Esophagus (tissue), 2 donors: ENCODE measurements around the gene POU2F2. TPM values are rescaled to one million over a fixed set of nuclear protein-coding genes. Genes with fewer than 3 reads are reported as not detected.

ENCODE experiments used
- H3K27ac ChIP-seq, 2 donors: one replicate each; pipeline ENCODE4 v1.5.1; 2013; ENCODE audit warnings: low read depth in 2 of 2, mild to moderate bottlenecking in 2 of 2, inconsistent platforms in 1 of 2, low read length in 1 of 2, moderate library complexity in 1 of 2
- H3K27me3 ChIP-seq, 2 donors: one replicate each; pipeline ENCODE4 v1.6.1; 2013; ENCODE audit warnings: low read length in 2 of 2, control low read depth in 1 of 2, mild to moderate bottlenecking in 1 of 2; ENCODE audit not compliant: insufficient read depth in 2 of 2, control insufficient read depth in 1 of 2
- H3K36me3 ChIP-seq, 2 donors: one replicate each; pipeline ENCODE4 v1.6.1; 2013; ENCODE audit warnings: low read length in 1 of 2; ENCODE audit not compliant: control insufficient read depth in 2 of 2, insufficient read depth in 2 of 2
- H3K4me1 ChIP-seq, 2 donors: one replicate each; pipeline ENCODE4 v1.6.1; 2013; ENCODE audit warnings: low read length in 1 of 2; ENCODE audit not compliant: control insufficient read depth in 2 of 2, insufficient read depth in 2 of 2
- H3K4me3 ChIP-seq, 2 donors: one replicate each; pipeline ENCODE4 v1.5.1; 2013; ENCODE audit warnings: low read length in 2 of 2, mild to moderate bottlenecking in 2 of 2, low read depth in 1 of 2, moderate library complexity in 1 of 2
- H3K9me3 ChIP-seq, 2 donors: one replicate each; pipeline ENCODE4 v1.6.1; 2013; ENCODE audit warnings: mild to moderate bottlenecking in 2 of 2, low read depth in 1 of 2, low read length in 1 of 2, moderate library complexity in 1 of 2; ENCODE audit not compliant: control insufficient read depth in 2 of 2, insufficient read depth in 1 of 2
- WGBS, 2 donors: extraction: QIAGEN DNeasy Blood & Tissue Kit; methylation state at CpG; one replicate each; pipeline ENCODE4 v1.1.7; 2013; 5-methylcytosine and 5-hydroxymethylcytosine counted together
- polyA plus RNA-seq, 2 donors: library from polyadenylated mRNA; stranded (reverse); fragments of 200-250 nt; gene quantifications; one replicate each; pipeline ENCODE4 v1.2.3, GENCODE V29; 2013
- donor health status: healthy with polysubstance abuse.
- donor health status: Bipolar disorder and iron deficiency.

Gene POU2F2
- polyA plus RNA-seq, 2 donors, result 0.39 to 0.79 TPM

DNA sequence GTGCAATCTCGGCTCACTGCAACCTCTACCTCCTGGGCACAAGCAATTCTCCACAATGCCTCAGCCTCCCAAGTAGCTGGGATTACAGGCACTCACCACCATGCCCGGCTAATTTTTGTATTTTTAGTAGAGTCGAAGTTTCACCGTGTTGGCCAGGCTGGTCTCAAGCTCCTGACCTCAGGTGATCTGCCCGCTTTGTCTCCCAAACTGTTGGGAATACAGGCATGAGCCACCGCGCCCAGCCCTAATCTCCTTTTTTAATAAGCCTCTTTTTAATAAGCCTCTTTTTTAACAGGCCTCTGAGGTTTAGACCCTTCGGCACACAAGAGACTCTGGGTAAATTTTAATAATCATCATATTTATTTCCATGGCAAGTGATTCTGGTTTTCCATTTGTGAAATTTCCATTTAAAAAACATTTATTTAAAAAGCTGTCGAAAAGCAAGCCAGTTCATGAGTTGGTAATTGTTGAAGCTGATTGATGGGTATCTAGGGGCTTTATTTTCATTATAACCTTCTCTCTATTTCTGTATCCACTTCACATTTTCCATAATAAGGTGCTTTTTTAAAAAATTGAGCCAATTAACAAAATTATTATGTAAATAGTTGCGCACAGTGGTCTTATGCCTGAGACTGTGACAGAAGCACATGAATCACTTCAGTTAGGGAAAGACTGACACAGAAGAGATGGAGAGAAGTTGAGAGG, 11.8 kb downstream of the POU2F2 start:
- 91% methylated on average over 10 of the region's 10 CpGs for WGBS, 2 donors
- H3K27me3 ChIP-seq, result no peaks in the 10 kb centered on the region
- peaks cover 0 to 3% of the 10 kb centered on the region in 2 donors for H3K4me1 ChIP-seq
- H3K36me3 ChIP-seq, result no peaks in the 10 kb centered on the region
- no peaks in the 10 kb centered on the region for H3K9me3 ChIP-seq
- no peak overlapping the region for H3K4me3 ChIP-seq
- H3K27ac ChIP-seq, result no peak overlapping the region

DNA sequence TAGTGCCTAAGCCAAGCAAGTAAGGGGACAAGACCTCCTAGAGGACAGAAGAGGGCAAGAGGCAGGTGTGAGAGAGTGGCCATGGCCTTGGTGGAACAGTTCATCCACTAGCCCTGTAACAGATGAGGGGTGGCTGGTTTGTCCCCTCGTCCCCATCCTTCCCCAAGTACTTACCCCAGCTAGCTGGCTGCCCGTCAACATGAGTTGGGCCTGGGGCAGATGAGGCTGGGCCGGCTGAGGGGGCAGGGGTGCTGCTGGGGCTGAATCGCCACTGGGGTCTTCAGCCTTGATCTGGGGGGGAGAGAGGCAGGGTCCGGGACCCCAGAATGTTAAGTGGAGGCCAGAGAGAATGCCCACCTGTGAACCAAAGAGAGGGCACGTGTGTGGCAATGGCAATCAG, 15.2 kb downstream of the POU2F2 start:
- WGBS, 2 donors, result 88 to 90% methylated on average over 6 of the region's 6 CpGs
- no peak overlapping the region for H3K4me3 ChIP-seq

DNA sequence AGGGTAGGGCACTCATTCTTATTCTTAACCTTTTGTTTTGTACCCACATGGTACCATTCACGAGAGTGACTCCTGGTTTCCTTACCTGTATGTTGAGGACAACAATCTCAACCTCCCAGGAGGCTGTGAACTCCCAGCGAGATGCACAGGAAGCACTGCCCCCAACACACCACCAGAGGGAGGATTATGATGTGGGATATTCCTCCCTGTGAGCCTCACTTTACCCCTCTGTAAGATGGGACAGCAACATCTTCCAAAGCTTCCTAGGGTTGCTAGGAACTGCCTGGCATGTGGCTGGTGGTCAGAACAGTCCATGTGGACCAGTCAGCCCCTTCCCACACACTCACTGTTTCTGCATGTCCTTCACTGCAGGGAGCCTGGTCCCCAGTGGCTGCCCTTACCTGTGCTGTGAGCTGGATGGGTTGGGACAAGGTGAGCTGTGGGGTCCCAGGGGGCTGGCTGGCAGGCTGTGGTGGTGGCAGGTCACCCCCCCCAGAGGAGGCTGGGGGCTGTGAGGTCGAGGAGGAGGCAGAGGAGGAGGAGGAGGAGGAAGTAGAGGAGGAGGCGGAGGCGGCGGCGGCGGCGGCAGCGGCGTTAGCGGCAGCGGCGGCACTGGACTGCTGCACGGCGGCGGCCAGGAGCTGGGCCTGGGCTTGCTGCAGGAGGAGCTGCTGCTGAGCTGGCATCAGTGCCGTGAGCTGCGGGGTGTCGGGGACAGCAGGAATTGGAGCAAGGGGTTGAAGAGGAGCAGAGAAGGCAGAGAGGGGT, 15.8 kb downstream of the POU2F2 start:
- WGBS, 2 donors, result 90 to 93% methylated on average over 20 of the region's 20 CpGs
- no peaks in the 10 kb centered on the region for H3K36me3 ChIP-seq
- no peak overlapping the region for H3K4me3 ChIP-seq
- no peaks in the 10 kb centered on the region for H3K4me1 ChIP-seq
- no peak overlapping the region for H3K27ac ChIP-seq
- H3K27me3 ChIP-seq, result no peaks in the 10 kb centered on the region
- no peaks in the 10 kb centered on the region for H3K9me3 ChIP-seq

More for the DNA sequence above, 15.2 kb downstream of the POU2F2 start:
- no peaks in the 10 kb centered on the region for H3K4me1 ChIP-seq
- no peaks in the 10 kb centered on the region for H3K27me3 ChIP-seq
- no peaks in the 10 kb centered on the region for H3K9me3 ChIP-seq
- no peak overlapping the region for H3K27ac ChIP-seq
- H3K36me3 ChIP-seq, result no peaks in the 10 kb centered on the region

DNA sequence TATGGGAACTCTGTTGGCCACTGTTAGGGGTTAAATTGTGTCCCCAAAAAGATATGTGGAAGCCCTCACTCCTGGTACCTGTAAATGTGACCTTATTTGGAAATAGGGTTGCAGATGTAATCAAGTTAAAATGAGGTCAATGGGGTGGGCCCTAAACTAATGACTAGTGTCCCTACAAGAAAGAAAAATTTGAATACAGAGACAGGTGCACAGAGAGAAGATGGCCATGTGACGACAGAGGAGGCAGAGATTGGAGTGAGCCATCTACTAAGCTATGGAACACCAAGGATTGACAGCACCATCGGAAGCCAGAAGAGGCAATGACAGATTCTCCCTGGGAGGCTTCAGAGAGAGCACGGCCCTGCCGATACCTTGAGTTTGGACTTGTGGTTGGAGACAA, 16.5 kb downstream of the POU2F2 start:
- Histone ChIP-seq H3K9me3 (no peaks in the 10 kb centered on the region), H3K27ac (no peak overlapping the region)
- 78 to 92% methylated on average over 4 of the region's 4 CpGs for WGBS, 2 donors

DNA sequence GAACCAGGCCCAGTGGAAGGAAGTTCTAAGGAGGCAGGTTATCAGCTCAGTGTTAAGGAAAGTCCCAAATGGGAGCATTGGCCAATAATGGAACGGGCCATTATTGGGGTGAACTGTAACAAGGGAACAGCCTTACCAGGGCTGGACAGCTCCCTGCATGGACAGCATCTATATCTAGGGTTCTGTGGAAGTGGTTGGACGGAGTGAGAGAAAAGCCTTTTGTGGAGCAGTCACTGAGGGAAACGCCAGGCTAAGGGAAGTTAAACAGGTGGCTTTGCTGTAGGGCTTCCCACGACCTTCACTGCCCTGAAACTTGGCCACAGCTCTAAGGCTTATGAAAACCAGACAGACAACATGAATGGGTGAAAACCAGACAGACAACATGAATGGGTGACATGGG, 17.0 kb downstream of the POU2F2 start:
- no peaks in the 10 kb centered on the region for H3K36me3 ChIP-seq
- H3K27ac ChIP-seq, result no peak overlapping the region
- 67 to 68% methylated on average over 4 of the region's 4 CpGs for WGBS, 2 donors
- H3K9me3 ChIP-seq, result no peaks in the 10 kb centered on the region
- H3K27me3 ChIP-seq, result no peaks in the 10 kb centered on the region
- no peaks in the 10 kb centered on the region for H3K4me1 ChIP-seq
- H3K4me3 ChIP-seq, result no peak overlapping the region

More for the DNA sequence above, 16.5 kb downstream of the POU2F2 start:
- Histone ChIP-seq H3K4me3 (no peak overlapping the region), H3K36me3 (no peaks in the 10 kb centered on the region), H3K27me3 (no peaks in the 10 kb centered on the region), H3K4me1 (no peaks in the 10 kb centered on the region)

DNA sequence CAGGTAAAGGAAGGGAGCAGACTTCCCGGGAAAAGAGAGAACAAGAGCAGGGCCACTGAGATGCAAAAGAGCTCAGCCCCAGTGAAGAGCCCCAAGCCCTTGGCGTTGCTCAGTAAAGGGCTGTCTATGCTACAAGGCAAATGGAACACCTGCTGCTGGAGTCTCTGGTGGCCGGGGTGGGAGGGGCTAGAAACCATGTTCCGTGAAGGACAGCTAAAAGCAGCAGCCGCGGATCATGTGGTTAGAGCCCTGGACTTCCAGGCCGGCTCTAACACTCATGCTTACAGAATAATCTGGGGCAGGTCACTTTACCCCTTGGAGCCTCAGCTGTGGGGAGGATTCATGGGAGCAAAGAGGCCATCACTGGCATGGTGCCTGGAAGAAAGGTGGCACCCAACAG, 17.8 kb downstream of the POU2F2 start:
- Histone ChIP-seq H3K4me3 (no peak overlapping the region), H3K36me3 (no peaks in the 10 kb centered on the region), H3K27ac (no peak overlapping the region), H3K4me1 (no peaks in the 10 kb centered on the region), H3K9me3 (no peaks in the 10 kb centered on the region), H3K27me3 (no peaks in the 10 kb centered on the region)
- WGBS, 2 donors, result 50 to 64% methylated on average over 7 of the region's 7 CpGs

DNA sequence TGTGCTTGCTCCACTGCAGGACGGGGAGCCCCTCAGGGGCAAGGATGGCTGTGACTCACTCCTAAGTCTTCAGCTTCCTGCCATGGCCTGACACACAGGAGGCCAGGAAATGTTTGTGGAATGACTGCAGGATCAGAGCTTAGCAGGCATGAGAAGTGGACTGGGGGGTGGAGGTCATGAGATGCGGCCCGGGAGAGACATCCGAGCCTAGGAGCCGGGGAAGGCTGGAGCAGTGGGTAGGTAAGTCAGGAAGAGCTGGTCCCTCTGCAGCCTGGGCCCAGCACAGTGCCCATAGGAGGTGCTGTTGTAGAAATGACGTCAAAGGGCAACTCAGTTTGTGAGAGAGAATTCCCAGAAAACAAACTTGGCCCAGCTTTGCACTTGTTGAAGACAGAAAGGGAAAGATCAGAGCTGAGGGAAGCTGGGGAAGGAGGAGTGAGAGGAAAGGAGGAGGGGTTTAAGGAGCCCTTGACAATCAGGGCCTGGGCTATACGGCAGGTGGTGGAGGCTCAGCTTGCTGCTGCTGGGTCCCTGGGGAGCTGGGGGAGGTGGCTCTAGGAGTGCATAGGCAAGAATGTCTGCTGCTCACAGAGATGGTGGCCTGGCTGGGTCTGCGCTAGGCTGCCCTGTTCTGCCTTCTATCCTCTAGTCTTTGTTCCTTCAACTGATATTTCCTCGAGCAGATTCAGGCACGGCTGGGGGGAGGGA, 18.5 kb downstream of the POU2F2 start:
- H3K4me3 ChIP-seq, result no peak overlapping the region
- H3K9me3 ChIP-seq, result no peaks in the 10 kb centered on the region
- no peaks in the 10 kb centered on the region for H3K4me1 ChIP-seq
- no peaks in the 10 kb centered on the region for H3K27me3 ChIP-seq
- 48 to 53% methylated on average over 10 of the region's 10 CpGs for WGBS, 2 donors
- no peak overlapping the region for H3K27ac ChIP-seq
- no peaks in the 10 kb centered on the region for H3K36me3 ChIP-seq

DNA sequence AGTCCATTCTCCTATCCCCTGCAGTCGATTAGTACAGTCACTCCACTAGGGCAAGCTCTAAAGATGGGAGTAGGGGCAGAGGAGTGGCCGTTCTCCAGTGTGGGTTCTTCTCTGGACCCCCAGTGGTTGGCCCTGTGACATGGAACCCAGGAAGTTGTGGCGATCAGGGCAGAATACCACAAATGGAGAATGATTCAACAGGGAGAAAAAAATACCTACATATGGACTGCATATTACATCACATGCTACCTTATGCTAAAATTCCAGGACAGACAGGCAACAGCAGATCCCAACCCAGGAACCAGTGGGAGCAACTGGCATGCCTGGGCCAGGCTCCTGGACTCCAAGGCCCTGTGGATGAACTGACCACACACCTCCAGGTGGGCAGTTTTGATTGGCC, 20.4 kb downstream of the POU2F2 start:
- H3K36me3 ChIP-seq, result no peaks in the 10 kb centered on the region
- H3K27ac ChIP-seq, result no peak overlapping the region
- no peaks in the 10 kb centered on the region for H3K9me3 ChIP-seq
- H3K4me3 ChIP-seq, result no peak overlapping the region
- no peaks in the 10 kb centered on the region for H3K4me1 ChIP-seq
- no peaks in the 10 kb centered on the region for H3K27me3 ChIP-seq
- WGBS, 2 donors, result 74 to 81% methylated on average over 3 of the region's 3 CpGs

DNA sequence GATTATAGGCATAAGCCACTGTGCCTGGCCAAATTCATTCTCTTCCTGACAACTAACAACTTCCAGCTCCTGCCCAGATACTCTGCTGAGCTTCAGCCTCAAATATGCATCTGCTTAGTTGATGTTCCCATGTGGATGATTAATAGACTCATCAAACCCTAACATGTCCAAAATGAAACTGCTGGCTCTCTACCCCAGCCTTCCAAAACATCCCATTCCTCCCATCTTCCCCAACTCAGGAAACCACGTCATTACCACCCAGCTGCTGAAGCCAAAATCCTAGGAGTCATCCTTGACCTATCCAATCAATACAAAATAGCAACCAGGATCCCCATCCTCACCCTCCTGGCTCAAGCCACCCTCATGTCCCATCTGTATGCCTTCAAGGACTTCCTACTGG, 20.9 kb downstream of the POU2F2 start:
- no peak overlapping the region for H3K27ac ChIP-seq
- no peaks in the 10 kb centered on the region for H3K36me3 ChIP-seq
- H3K9me3 ChIP-seq, result no peaks in the 10 kb centered on the region
- H3K27me3 ChIP-seq, result no peaks in the 10 kb centered on the region
- H3K4me1 ChIP-seq, result no peaks in the 10 kb centered on the region
- H3K4me3 ChIP-seq, result no peak overlapping the region
- WGBS, 2 donors, result 52 to 57% methylated on average over 1 of the region's 1 CpG
